GF-D8 (cell line): ENCODE measurements around the gene GNB5.
"Not testable (repeated sequence)": the region's sequence is repeated elsewhere in the genome, so short reads cannot be mapped to it uniquely, and the experiment has no call there.

Source experiments
- DNase-seq: peaks from one replicate; lab custom pipeline; 2025; lab: John Stamatoyannopoulos, UW

The GNB5 gene

DNA sequence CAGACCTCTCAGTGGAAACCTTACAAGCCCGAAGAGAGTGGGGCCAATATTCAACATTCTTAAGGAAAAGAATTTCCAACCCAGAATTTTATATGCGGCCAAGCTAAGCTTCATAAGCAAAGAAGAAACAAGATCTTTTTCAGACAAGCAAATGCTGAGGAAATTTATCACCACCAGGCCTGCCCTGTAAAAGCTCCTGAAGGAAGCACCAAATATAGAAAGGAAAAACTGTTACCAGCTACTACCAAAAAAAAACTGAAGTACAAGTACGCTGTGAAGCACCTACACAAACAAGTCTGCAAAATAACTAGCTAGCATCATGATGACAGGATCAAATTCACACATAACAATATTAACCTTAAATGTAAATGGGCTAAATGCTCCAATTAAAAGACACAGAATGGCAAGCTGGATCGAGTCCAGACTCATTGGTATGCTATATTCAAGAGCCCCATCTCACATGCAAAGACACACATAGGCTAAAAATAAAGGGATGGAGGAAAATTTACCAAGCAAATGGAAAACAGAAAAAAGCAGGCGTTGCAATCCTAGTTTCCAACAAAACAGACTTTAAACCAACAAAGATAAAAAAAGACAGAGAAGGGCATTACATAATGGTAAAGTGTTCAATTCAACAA is 25.6 kb downstream of the GNB5 start:
- not testable (repeated sequence) for DNase-seq

DNA sequence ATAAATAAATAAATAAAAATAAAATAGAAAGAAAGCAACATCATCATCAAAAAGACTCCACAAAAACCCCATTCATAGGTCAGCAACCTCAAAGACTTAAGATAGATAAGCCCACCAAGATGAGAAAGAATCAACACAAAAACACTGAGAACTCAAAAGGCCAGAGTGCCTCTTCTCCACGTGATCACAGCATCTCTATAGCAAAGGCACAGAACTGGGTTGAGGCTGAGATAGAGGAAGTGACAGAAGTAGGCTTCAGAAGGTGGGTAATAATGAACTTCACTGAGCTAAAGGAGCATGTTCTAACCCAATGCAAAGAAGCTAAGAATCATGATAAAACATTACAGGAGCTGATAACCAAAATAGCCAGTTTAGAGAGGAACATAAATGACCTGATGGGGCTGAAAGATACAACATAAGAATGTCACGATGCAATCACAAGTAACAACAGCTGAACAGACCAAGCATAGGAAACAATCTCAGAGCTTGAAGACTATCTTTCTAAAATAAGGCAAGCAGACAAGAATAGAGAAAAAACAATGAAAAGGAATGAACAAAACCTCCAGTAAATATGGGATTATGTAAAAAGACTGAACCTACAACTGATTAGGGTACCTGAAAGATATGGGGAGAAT is 26.4 kb downstream of the GNB5 start:
- no peak for DNase-seq

DNA sequence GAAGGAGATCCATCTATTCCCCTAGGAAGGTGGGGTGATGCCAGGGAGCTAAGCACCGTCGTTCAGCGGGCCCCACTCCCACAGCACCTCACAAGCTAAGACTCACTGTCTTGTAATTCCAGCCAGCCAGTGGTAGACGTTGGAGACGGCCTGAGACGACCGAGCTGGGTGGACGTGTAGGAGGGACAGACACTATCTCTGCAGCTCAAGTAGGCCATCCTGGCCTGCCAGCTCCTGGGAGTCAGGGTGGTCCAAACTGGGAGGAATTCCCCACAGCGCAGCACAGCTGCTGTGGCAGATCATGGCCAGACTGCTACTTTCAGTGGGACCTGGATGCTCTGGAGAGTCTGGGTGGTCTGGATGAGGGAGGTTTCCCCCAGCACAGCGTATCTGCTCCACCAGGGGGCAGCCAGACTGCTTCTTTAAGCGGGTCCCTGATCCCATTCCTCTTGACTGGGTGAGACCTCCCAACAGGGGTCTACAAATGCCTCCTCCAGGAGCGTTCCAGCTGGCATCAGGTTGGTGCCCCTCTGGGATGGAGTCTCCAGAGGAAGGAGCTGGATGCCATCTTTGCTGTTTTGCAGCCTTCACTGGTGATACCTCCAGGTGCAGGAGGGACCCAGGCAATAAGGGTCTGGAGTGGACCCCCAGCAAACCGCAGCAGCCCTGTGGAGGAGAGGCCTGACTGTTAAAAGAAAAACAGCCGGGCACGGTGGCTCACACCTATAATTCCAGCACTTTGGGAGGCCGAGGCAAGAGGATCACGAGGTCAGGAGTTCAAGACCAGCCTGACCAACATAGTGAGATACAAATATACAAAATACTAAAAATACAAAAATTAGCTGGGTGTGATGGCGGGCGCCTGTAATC is 27.6 kb downstream of the GNB5 start:
- DNase-seq: no peak

DNA sequence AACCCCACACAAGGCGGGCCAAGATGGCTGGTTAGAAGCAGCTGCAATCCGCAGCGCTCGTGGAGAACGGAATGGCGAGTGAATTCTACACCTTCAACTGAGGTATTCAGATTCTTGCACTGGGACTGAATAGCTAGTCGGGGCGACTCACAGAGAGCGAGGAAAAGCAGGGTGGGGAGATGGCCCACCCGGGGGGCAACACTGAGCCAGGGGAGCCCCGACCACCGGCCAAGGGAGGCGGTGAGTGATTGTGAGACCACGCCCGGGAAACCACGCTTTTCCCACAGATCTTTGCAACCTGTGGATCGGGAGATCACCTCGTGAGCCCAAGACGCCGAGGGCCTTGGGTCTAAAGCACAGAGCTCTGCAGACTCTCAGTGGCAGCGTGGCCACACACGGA is 28.3 kb downstream of the GNB5 start:
- DNase-seq: no peak

GRCh38 chr15:52162260-52162659 is 28.9 kb downstream of the GNB5 start:
- no peak for DNase-seq

DNA sequence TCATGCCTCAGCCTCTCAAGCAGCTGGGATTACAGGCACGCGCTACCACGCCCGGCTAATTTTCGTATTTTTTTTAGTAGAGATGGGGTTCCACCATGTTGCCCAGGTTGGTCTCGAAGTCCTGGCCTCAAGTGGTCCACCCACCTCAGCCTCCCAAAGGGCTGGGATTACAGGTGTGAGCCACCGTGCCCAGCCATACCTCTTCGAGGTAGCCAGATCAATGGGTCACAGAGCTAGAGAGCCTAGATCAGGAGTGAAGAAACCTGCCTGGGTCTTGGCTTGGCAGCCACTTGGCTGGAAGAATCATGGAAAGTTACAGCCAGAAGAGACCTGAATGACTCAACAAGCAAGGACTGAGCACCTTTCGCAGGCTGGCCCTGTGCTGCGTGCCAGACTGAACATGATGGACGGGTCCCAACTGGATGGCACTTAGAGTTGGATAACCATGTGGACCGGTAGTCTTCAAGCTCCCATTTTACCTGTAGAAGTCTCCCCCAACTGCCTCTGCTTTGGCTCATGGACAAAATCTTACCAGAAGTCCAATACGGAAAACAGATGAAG is 29.7 kb downstream of the GNB5 start:
- no peak for DNase-seq

- DNase-seq: no peak
These were observed 31.5 kb downstream of the GNB5 start for GRCh38 chr15:52159645-52160044.

GRCh38 chr15:52158084-52158765 is 33.0 kb downstream of the GNB5 start:
- no peak for DNase-seq

DNA sequence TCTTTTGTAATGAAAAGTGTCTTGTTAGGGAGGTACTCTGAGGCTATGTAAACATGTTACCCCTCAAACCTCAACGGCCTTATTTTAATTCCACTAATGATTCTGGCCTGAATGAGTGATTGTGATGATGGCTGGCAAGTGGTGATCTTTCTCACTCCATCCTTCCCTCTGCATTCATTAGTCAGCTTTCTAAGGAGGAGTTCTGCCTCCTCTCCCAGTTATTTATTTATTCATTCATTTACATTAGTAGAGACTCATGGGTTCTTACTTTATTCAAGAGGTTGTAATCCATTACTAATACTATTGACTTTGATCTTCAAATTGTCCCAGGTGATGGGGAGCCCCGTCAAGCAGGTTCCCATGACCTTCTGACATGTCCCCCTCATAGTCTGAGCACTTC is 35.3 kb downstream of the GNB5 start:
- no peak for DNase-seq

- DNase-seq: no peak
These were observed 36.0 kb downstream of the GNB5 start for GRCh38 chr15:52154896-52155865.

DNA sequence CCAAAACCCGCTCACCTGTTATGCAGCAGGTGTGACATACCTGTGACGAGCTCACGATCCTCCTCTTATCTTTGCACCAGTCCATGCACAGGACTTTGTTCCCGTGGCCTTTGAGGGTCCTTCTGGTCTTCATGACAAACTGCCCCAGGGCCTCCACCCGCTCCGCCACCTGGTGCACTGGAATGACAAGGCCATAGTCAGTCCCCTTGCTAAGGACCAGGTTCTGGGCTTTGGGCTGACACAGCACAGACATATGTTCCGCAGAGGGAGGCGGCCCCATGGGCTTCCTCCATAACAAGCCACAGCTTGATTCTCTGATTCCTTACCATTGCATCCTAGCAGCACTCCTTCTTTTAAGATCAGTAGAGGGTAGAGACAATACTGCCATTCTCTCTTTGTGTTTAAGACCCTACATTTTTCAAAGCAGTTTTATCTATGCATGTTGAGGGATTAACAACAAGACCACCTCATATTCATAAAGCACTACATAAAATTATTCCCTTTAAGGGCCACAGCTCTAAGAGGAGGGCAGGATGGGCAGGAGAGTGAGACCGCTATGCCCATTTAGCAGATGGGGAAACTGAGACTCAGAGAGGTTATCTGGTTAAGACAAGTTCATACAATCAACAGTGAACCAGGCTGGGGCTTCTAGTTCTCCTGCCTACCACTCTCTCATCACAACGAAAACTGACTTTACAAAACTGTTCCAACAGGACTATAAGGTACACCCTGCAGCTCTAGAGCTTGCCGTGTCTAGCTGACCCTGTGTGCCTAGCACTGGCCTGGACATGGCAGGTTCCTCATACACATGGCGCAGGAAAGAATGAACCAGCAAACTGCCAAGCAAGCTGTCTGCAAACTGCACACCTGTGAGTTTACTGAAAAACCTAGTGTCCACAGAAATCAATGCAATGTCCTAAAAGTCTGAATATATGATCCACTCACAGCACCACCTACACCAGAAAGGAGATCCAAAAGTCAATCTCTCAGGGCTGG is 37.0 kb downstream of the GNB5 start:
- DNase-seq: no peak

- DNase-seq: no peak
These were observed 39.8 kb downstream of the GNB5 start for GRCh38 chr15:52151353-52151752.

DNA sequence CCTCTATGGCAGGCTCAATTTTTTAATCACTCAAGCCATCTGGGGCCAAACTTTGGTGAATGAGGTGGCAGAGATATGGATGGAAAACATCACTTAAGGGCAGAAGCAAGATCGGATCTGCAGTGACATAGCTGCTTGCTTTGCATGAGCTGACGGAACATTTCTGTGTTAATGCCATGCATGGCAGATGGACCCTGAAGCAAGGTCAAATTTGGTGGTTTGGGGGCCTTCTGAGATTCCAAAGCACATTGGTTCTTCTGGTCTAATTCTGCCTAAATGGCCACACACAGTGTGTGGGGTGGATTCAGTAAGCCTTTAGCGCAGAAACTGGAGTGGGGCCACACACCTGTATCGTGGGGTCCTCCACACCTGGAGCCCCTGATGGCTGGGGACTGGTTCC is 40.3 kb downstream of the GNB5 start:
- no peak for DNase-seq

- DNase-seq: no peak
These were observed 41.0 kb downstream of the GNB5 start for GRCh38 chr15:52150043-52150825.

GRCh38 chr15:52148403-52148802 is 42.8 kb downstream of the GNB5 start:
- DNase-seq: no peak

DNA sequence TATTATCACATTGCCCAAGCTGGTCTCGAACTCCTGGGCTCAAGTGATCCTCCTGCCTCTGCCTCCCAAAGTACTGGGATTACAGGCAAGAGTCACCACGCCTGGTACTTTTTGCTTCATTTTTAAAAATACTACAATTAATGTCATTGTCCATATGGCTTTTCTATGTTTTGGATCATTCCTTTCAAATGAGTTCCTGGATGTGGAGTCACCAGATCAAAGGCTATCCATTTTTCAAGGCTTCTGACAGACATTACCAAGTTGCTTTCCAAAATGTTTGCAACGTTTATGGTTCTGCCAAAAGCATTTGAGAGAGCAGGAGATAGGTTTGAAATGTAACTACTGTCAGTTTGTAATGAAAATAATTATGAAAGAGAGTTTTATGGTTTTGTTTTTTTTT is 44.4 kb downstream of the GNB5 start:
- DNase-seq: no peak

- DNase-seq: no peak
These were observed 44.9 kb downstream of the GNB5 start for GRCh38 chr15:52146261-52146660.

- DNase-seq: no peak
These were observed 46.5 kb downstream of the GNB5 start for GRCh38 chr15:52144656-52145178.

- peak; percentile 52 for DNase-seq
These were observed 47.3 kb downstream of the GNB5 start for GRCh38 chr15:52143873-52144272.
